Stimulated activated CD4-positive, alpha-beta T cell treated with anti-CD3 and anti-CD28 coated beads, Interleukin-1b, Interleukin-23, amount 100 ng/mL, for 48 hours (primary cell): Measurements from ENCODE around the gene AHCYL2.
"Not testable (repeated sequence)": the region's sequence is repeated elsewhere in the genome, so short reads cannot be mapped to it uniquely, and the experiment has no call there.

Source experiments
- DNase-seq: peaks from one replicate; pipeline ENCODE4 v3.0.0-alpha.2; 2020

The AHCYL2 gene

GRCh38 chr7:129209067-129209926, 15.5 kb upstream of the AHCYL2 start:
- no peak for DNase-seq

GRCh38 chr7:129210256-129210988, 14.4 kb upstream of the AHCYL2 start:
- DNase-seq: peak; percentile 72

GRCh38 chr7:129210989-129211312, 13.9 kb upstream of the AHCYL2 start:
- DNase-seq: no peak

GRCh38 chr7:129212126-129212525, 12.7 kb upstream of the AHCYL2 start:
- no peak for DNase-seq

GRCh38 chr7:129212596-129212995, 12.2 kb upstream of the AHCYL2 start:
- DNase-seq: no peak

- no peak for DNase-seq
These were observed 11.0 kb upstream of the AHCYL2 start for GRCh38 chr7:129213828-129214227.

GRCh38 chr7:129215691-129216090, 9.1 kb upstream of the AHCYL2 start:
- not testable (repeated sequence) for DNase-seq

- DNase-seq: not testable (repeated sequence)
These were observed 8.6 kb upstream of the AHCYL2 start for GRCh38 chr7:129216101-129216715.

- DNase-seq: not testable (repeated sequence)
These were observed 7.9 kb upstream of the AHCYL2 start for GRCh38 chr7:129216821-129217416.

- DNase-seq: peak; percentile 72
These were observed 6.2 kb upstream of the AHCYL2 start for GRCh38 chr7:129218514-129219062.

- not testable (repeated sequence) for DNase-seq
These were observed 5.7 kb upstream of the AHCYL2 start for GRCh38 chr7:129219166-129219565.

- no peak for DNase-seq
These were observed 2.8 kb upstream of the AHCYL2 start for GRCh38 chr7:129222064-129222463.

GRCh38 chr7:129225206-129225930, 538 bp downstream of the AHCYL2 start:
- DNase-seq: peak; percentile 64

GRCh38 chr7:129225931-129226572, 1.2 kb downstream of the AHCYL2 start:
- no peak for DNase-seq

GRCh38 chr7:129227646-129228578, 3.1 kb downstream of the AHCYL2 start:
- DNase-seq: no peak

GRCh38 chr7:129228633-129229032, 3.8 kb downstream of the AHCYL2 start:
- DNase-seq: no peak

- no peak for DNase-seq
These were observed 6.8 kb downstream of the AHCYL2 start for GRCh38 chr7:129231666-129232065.

- DNase-seq: no peak
These were observed 13.7 kb downstream of the AHCYL2 start for GRCh38 chr7:129238546-129238945.

- DNase-seq: no peak
These were observed 15.4 kb downstream of the AHCYL2 start for GRCh38 chr7:129240119-129240820.

- no peak for DNase-seq
These were observed 19.4 kb downstream of the AHCYL2 start for GRCh38 chr7:129244220-129244619.
